OCI-LY3 (cell line): ENCODE measurements around the gene SLC51A.

Source experiments
- CTCF ChIP-seq: fragments of 200-600, 300-600 bp; sonication (generic); IDR thresholded peaks from 2 replicates; pipeline ENCODE4 v1.5.1; 2014; ENCODE audit warnings: antibody characterized with exemption, low read length, low read depth
- EZH2phosphoT487 ChIP-seq: fragments of 200-600 bp; shearing (Covaris generic); IDR thresholded peaks from 2 replicates; pipeline ENCODE4 v1.6.1; 2018; ENCODE audit warnings: antibody characterized with exemption, mixed run types, low read depth

- TF ChIP-seq CTCF (no peak), EZH2phosphoT487 (no peak)
Observed at GRCh38 chr3:196263819-196264218, 47.5 kb downstream of the SLC51A start.
